GM13976 (cell line): ENCODE measurements around the gene HIRA.
A peak's percentile ranks its signal among the peaks of the same experiment; 100 is the strongest.

Experiments
- DNase-seq: peaks from one replicate; pipeline ENCODE4 v3.0.0; 2012; ENCODE audit warnings: low spot score
- CTCF ChIP-seq: IDR thresholded peaks from 2 replicates; pipeline ENCODE4 v1.5.1; 2012; ENCODE audit warnings: borderline replicate concordance, mild to moderate bottlenecking; ENCODE audit not compliant: insufficient read depth; ENCODE audit errors: extremely low read depth, missing control alignments, control extremely low read depth
- in situ Hi-C: fragments of 300-500 bp; cut with MboI; formaldehyde crosslinking; loops from one replicate; pipeline ENCODE4 v1.12.0; 2022; ENCODE audit warnings: low sequenced_read_pairs, mixed read lengths, inconsistent platforms; ENCODE audit not compliant: unreplicated experiment

HIRA gene

GRCh38 chr22:19431649-19432132, at the start of gene HIRA:
Gene HIRA (minus strand): TSS chr22:19431733. CDS start chr22:19431476, 257 bp downstream.
- no peak for TF ChIP-seq CTCF
- in situ Hi-C loops, result no loop called here
- DNase-seq, result peak; percentile 85

- no peak for TF ChIP-seq CTCF
- in situ Hi-C loops, result no loop called here
- no peak for DNase-seq
These were observed 49.3 kb upstream of the HIRA start for GRCh38 chr22:19480789-19481188.

GRCh38 chr22:19480173-19480568, 48.6 kb upstream of the HIRA start:
- in situ Hi-C loops, result no loop called here
- DNase-seq, result no peak
- no peak for TF ChIP-seq CTCF

- peak; percentile 97 for DNase-seq
- in situ Hi-C loops, result loop anchor here (10.0 kb wide), 1 partner anchor 295 kb away; no protein-coding TSS in a partner anchor
- no peak for TF ChIP-seq CTCF
These were observed 48.0 kb upstream of the HIRA start, which contains the start of gene CDC45 for GRCh38 chr22:19479355-19480172. Gene CDC45 (plus strand): TSS chr22:19479920. CDS start chr22:19479969, 49 bp downstream.

GRCh38 chr22:19478901-19479354, 47.4 kb upstream of the HIRA start, which contains the start of gene UFD1:
Gene UFD1 (minus strand): TSS chr22:19479193. CDS start chr22:19479085, 108 bp downstream.
- in situ Hi-C loops, result loop anchor here (10.0 kb wide), 1 partner anchor 294 kb away; no protein-coding TSS in a partner anchor
- no peak for TF ChIP-seq CTCF
- DNase-seq, result peak; percentile 87

- in situ Hi-C loops, result loop anchor here (10.0 kb wide), 1 partner anchor 293 kb away; no protein-coding TSS in a partner anchor
- DNase-seq, result no peak
- TF ChIP-seq CTCF, result no peak
These were observed 46.7 kb upstream of the HIRA start for GRCh38 chr22:19478045-19478900.
